ENCODE data around the gene DDB1. TPM values are rescaled to one million over a fixed set of nuclear protein-coding genes. Genes with fewer than 3 reads are reported as not detected.

The DDB1 gene
- total and polyA plus RNA-seq, 2 of the 4 experiments (the other 2 are of a cell fraction): 221 to 412 TPM

GRCh38 chr11:61350336-61350735 lies 17.4 kb upstream of the DDB1 start:
- H4K91ac ChIP-seq (ENCODE audit: insufficient read depth, low read depth, low read length): no peak overlapping the region
- H3K4ac ChIP-seq (ENCODE audit: low read depth, low read length): no peak overlapping the region
- no peak overlapping the region for H2AK5ac ChIP-seq (ENCODE audit: low read depth, low read length)
- CTCF ChIA-PET: no interaction called here
- intact Hi-C loops (cut with micrococcal nuclease) (no loop called here), dilution Hi-C loops (cut with HindIII; ENCODE audit: low sequenced_read_pairs, unreplicated experiment) (no loop called here), in situ Hi-C loops (cut with MboI; ENCODE audit: low sequenced_read_pairs) (no loop called here)
- H3K27me3 ChIP-seq (ENCODE audit: control insufficient read depth, insufficient read depth, low read length): no peaks in the 10 kb centered on the region
- H2AFZ ChIP-seq (replicated peaks; ENCODE audit: low read length, poor library complexity): no peak overlapping the region
- no peaks in the 10 kb centered on the region for H3K9me3 ChIP-seq (ENCODE audit: control insufficient read depth, insufficient read depth, low read length)
- H2BK5ac ChIP-seq (ENCODE audit: low read depth, low read length, poor library complexity, severe bottlenecking): no peak overlapping the region
- no peak overlapping the region for H3K56ac ChIP-seq (ENCODE audit: extremely low read depth, insufficient read depth, low read length)
- H2AK9ac ChIP-seq (replicated peaks; ENCODE audit: low read depth, low read length, poor library complexity): no peak overlapping the region
- no peak overlapping the region for H3K9ac ChIP-seq (ENCODE audit: low read depth, low read length)
- no peak overlapping the region for H3K27ac ChIP-seq (ENCODE audit: insufficient read depth, low read length)
- H3K18ac ChIP-seq (ENCODE audit: low read depth, low read length): no peak overlapping the region
- no peak overlapping the region for H3K4me2 ChIP-seq (ENCODE audit: low read depth, low read length)
- no peak overlapping the region for H4K8ac ChIP-seq (ENCODE audit: low read depth in 2 of 2, low read length in 2 of 2)
- WGBS, 2 experiments (ENCODE audit: extremely low coverage in 2 of 2, insufficient read length in 1 of 2): no CpG with 5 or more reads among the region's 1 CpG
- no peak overlapping the region for H3K14ac ChIP-seq (replicated peaks; ENCODE audit: low read depth, low read length)
- POLR2A ChIA-PET (ENCODE audit: unreplicated experiment): no interaction called here
- no peaks in the 10 kb centered on the region; a peak in 2 of 4 replicates for H3K79me1 ChIP-seq (ENCODE audit: low read depth in 1 of 2, low read length in 2 of 2)
- H2BK20ac ChIP-seq (ENCODE audit: low read depth, low read length): no peak overlapping the region
- peaks cover 5% of the 10 kb centered on the region; the same call in 1 of the 2 replicates for H3K9me1 ChIP-seq (ENCODE audit: insufficient read depth, low read length)
- ATAC-seq (ENCODE audit: low read depth): no peak
- H3K36me3 ChIP-seq (ENCODE audit: control insufficient read depth, insufficient read depth, low read length): peaks cover 48% of the 10 kb centered on the region
- no peak overlapping the region for H4K5ac ChIP-seq (ENCODE audit: low read depth, low read length)
- no TSS peak for BruUV-seq (replicated peaks)
- DNase-seq: no peak
- H3K4me1 ChIP-seq (ENCODE audit: control insufficient read depth, insufficient read depth, low read length): no peaks in the 10 kb centered on the region
- no peak overlapping the region for H3K4me3 ChIP-seq (ENCODE audit: insufficient read depth, low read depth, low read length)
- no peak for TF ChIP-seq CEBPB (IDR thresholded peaks at IDR 0.05; ENCODE audit: low read depth, low read length)
- TF ChIP-seq NFE2L2 (IDR thresholded peaks at IDR 0.05; ENCODE audit: low read depth, low read length): no peak
- no peak for TF ChIP-seq RFX5 (IDR thresholded peaks at IDR 0.05; ENCODE audit: low read depth, low read length)
- no peak for TF ChIP-seq MAZ (IDR thresholded peaks at IDR 0.05; ENCODE audit: borderline replicate concordance, low read depth, low read length)
- no peak for TF ChIP-seq BHLHE40 (IDR thresholded peaks at IDR 0.05; ENCODE audit: low read depth, low read length)
- TF ChIP-seq CTCF (conservative IDR thresholded peaks at IDR 0.05; ENCODE audit: low read depth, low read length): no peak
- TF ChIP-seq SMC3 (IDR thresholded peaks at IDR 0.05; ENCODE audit: low read depth, low read length): no peak
- no peak for TF ChIP-seq RAD21 (IDR thresholded peaks at IDR 0.05; ENCODE audit: low read length)
- TF ChIP-seq, protein P1, sequence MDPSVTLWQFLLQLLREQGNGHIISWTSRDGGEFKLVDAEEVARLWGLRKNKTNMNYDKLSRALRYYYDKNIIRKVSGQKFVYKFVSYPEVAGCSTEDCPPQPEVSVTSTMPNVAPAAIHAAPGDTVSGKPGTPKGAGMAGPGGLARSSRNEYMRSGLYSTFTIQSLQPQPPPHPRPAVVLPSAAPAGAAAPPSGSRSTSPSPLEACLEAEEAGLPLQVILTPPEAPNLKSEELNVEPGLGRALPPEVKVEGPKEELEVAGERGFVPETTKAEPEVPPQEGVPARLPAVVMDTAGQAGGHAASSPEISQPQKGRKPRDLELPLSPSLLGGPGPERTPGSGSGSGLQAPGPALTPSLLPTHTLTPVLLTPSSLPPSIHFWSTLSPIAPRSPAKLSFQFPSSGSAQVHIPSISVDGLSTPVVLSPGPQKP (IDR thresholded peaks at IDR 0.05; ENCODE audit: borderline replicate concordance, low read depth, low read length): no peak
- TF ChIP-seq FOS (IDR thresholded peaks at IDR 0.05; ENCODE audit: low read depth, low read length): no peak
- no peak for TF ChIP-seq MAFK (IDR thresholded peaks at IDR 0.05; ENCODE audit: low read depth, low read length)
- TF ChIP-seq, protein P2, sequence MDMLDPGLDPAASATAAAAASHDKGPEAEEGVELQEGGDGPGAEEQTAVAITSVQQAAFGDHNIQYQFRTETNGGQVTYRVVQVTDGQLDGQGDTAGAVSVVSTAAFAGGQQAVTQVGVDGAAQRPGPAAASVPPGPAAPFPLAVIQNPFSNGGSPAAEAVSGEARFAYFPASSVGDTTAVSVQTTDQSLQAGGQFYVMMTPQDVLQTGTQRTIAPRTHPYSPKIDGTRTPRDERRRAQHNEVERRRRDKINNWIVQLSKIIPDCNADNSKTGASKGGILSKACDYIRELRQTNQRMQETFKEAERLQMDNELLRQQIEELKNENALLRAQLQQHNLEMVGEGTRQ (IDR thresholded peaks at IDR 0.05; ENCODE audit: low read depth, low read length): no peak
- no peak for TF ChIP-seq RCOR1 (IDR thresholded peaks at IDR 0.05; ENCODE audit: insufficient replicate concordance, low read length)
- TF ChIP-seq POLR2A (IDR thresholded peaks at IDR 0.05; ENCODE audit: low read depth, low read length): no peak
- TF ChIP-seq MXI1 (IDR thresholded peaks at IDR 0.05; ENCODE audit: borderline replicate concordance, low read depth, low read length): no peak
- TF ChIP-seq CHD1 (IDR thresholded peaks at IDR 0.05; ENCODE audit: low read depth, low read length): no peak
- H4K20me1 ChIP-seq (ENCODE audit: insufficient read depth, low read length): no peaks in the 10 kb centered on the region
- H2BK15ac ChIP-seq (ENCODE audit: low read depth, low read length): no peak overlapping the region
- H2BK120ac ChIP-seq (ENCODE audit: low read depth, low read length): no peak overlapping the region
- no peak overlapping the region for H3K23ac ChIP-seq (ENCODE audit: low read depth, low read length)
